ENCODE measurements around the gene CSF3R. TPM values are rescaled to one million over a fixed set of nuclear protein-coding genes. Genes with fewer than 3 reads are reported as not detected.

Gene CSF3R
- total and polyA plus RNA-seq, 9 of the 15 experiments (the other 6 are each of a cell fraction or from before 2014, with no cell fraction given), result 0.21 to 0.86 (median 0.40) TPM; not detected in 1

GRCh38 chr1:36492491-36492890, 9.8 kb upstream of the CSF3R start (continued):
- TF ChIP-seq CGGBP1 (CRISPR knock-in tag; IDR thresholded peaks at IDR 0.05), result no peak
- TF ChIP-seq ZC3H4 (CRISPR knock-in tag; IDR thresholded peaks at IDR 0.05; ENCODE audit: borderline replicate concordance), result no peak
- peak; percentile 98 for TF ChIP-seq ZBTB7A (IDR thresholded peaks at IDR 0.05; ENCODE audit: borderline replicate concordance, control insufficient read depth, low read depth, low read length)
- no peak for TF ChIP-seq MXD1 (CRISPR knock-in tag; IDR thresholded peaks at IDR 0.05; ENCODE audit: borderline replicate concordance, poor library complexity, severe bottlenecking)
- no peak for TF ChIP-seq BMI1 (IDR thresholded peaks at IDR 0.05; ENCODE audit: low read length)
- no peak for TF ChIP-seq HOMEZ (CRISPR knock-in tag; IDR thresholded peaks at IDR 0.05)
- no peak for TF ChIP-seq ZNF174 (CRISPR knock-in tag; IDR thresholded peaks at IDR 0.05)
- TF ChIP-seq SMARCA4 (IDR thresholded peaks at IDR 0.05), result peak; percentile 86
- TF ChIP-seq FOXJ3 (CRISPR knock-in tag; IDR thresholded peaks at IDR 0.05), result no peak
- TF ChIP-seq NELFE (IDR thresholded peaks at IDR 0.05; ENCODE audit: insufficient read depth, insufficient read length), result no peak
- no peak for TF ChIP-seq ATF6 (CRISPR knock-in tag; IDR thresholded peaks at IDR 0.05)
- no peak for TF ChIP-seq CHD2 (IDR thresholded peaks at IDR 0.05; ENCODE audit: low read depth, low read length)
- no peak for TF ChIP-seq ZFP91 (CRISPR knock-in tag; IDR thresholded peaks at IDR 0.05)
- no peak for TF ChIP-seq SIRT6 (IDR thresholded peaks at IDR 0.05; ENCODE audit: low read depth, low read length)
- no peak for TF ChIP-seq ELK1 (CRISPR knock-in tag; IDR thresholded peaks at IDR 0.05)
- no peak for TF ChIP-seq DIDO1 (tag; IDR thresholded peaks at IDR 0.05; ENCODE audit: low read depth)
- TF ChIP-seq PML (IDR thresholded peaks at IDR 0.05; ENCODE audit: low read length), result peak; percentile 84
- TF ChIP-seq TBP (optimal IDR thresholded peaks at IDR 0.05; ENCODE audit: low read depth, low read length), result no peak
- peak in 1 of 2 experiments; percentile 66; a peak in 1 of 4 replicates for TF ChIP-seq UBTF (IDR thresholded peaks at IDR 0.05; ENCODE audit: borderline replicate concordance in 1 of 2, low read depth in 2 of 2, low read length in 2 of 2)

All from K562 (cell line).